Esophagus muscularis mucosa (tissue), 4 donors: ENCODE measurements around the gene PPP1R1B. TPM values are rescaled to one million over a fixed set of nuclear protein-coding genes. Genes with fewer than 3 reads are reported as not detected.

Experiments
- DNase-seq: peaks from one replicate; pipeline ENCODE4 v3.0.0-alpha.2; 2017; ENCODE audit errors: extremely low spot score
- H3K27ac ChIP-seq, 4 donors: fragments of 200-600 bp; sonication (generic); replicated peaks in 1 of 4; 1 replicate in 3 of 4; 2 replicates in 1 of 4; pipeline ENCODE4 v1.5.1; 2016 to 2019; ENCODE audit warnings: mild to moderate bottlenecking in 1 of 4
- H3K27me3 ChIP-seq, 4 donors: fragments of 200-600 bp; sonication (generic); one replicate each; pipeline versions ENCODE4 v1.5.1 to v1.6.0; 2016 to 2019
- H3K36me3 ChIP-seq, 4 donors: fragments of 200-600 bp; sonication (generic); one replicate each; pipeline ENCODE4 v1.5.1; 2016 to 2019
- H3K4me1 ChIP-seq, 4 donors: fragments of 200-600 bp; sonication (generic); one replicate each; pipeline ENCODE4 v1.5.1; 2016 to 2019
- H3K4me3 ChIP-seq, 4 donors: fragments of 200-600 bp; sonication (generic); 1 replicate in 2 of 4; 2 replicates in 2 of 4; pipeline ENCODE4 v1.5.1; 2016 to 2019; ENCODE audit warnings: mild to moderate bottlenecking in 4 of 4, moderate library complexity in 1 of 4
- H3K9me3 ChIP-seq, 4 donors: fragments of 200-600 bp; sonication (generic); 1 replicate in 3 of 4; 2 replicates in 1 of 4; pipeline ENCODE4 v1.5.1; 2016 to 2019
- CTCF ChIP-seq, 3 experiments: fragments of 200-600 bp in 2 of 3; fragments of 450-650 bp in 1 of 3; sonication (generic) in 2 of 3; IDR thresholded peaks; one replicate each; pipeline ENCODE4 v1.5.1; 2017 to 2019; ENCODE audit warnings: antibody characterized with exemption in 3 of 3, mild to moderate bottlenecking in 2 of 3, moderate library complexity in 1 of 3
- EP300 ChIP-seq: sonication (generic); formaldehyde crosslinking; IDR thresholded peaks from one replicate; pipeline ENCODE4 v1.6.1; 2017; ENCODE audit warnings: antibody characterized with exemption
- POLR2A ChIP-seq: fragments of 450-650 bp; IDR thresholded peaks from one replicate; pipeline ENCODE4 v1.6.1; 2017; ENCODE audit warnings: antibody characterized with exemption, moderate library complexity, mild to moderate bottlenecking, low read depth
- POLR2AphosphoS5 ChIP-seq, 2 donors: sonication (generic); formaldehyde crosslinking; IDR thresholded peaks; one replicate each; pipeline ENCODE4 v1.6.1; 2017; ENCODE audit warnings: antibody characterized with exemption in 2 of 2
- WGBS: methylation state at CpG from one replicate; pipeline ENCODE4 v1.1.5; 2018; 5-methylcytosine and 5-hydroxymethylcytosine counted together
- intact Hi-C: fragments of 100-400 bp; cut with DNase I; formaldehyde crosslinking; loops from one replicate; pipeline ENCODE4 v1.15.1; 2023
- total RNA-seq, 4 donors: library from RNA; depleted of rRNA; stranded (reverse); fragments of >200 nt; gene quantifications; one replicate each; pipeline versions ENCODE4 v1.1.0 to v1.2.1, GENCODE V29; 2016

The PPP1R1B gene
- total RNA-seq, 4 donors from 2014 or later, result 4.9 to 14.8 (median 9.8) TPM

GRCh38 chr17:39669897-39670735 is 43.4 kb downstream of the PPP1R1B start:
- Histone ChIP-seq H3K27me3 (peaks cover 0 to 72% (median 42%) of the 10 kb centered on the region in 4 donors), H3K27ac (no peak overlapping the region), H3K4me3 (no peak overlapping the region), H3K36me3 (peaks cover 0 to 3% (median 0%) of the 10 kb centered on the region in 4 donors), H3K9me3 (no peaks in the 10 kb centered on the region), H3K4me1 (peaks cover 45 to 58% (median 54%) of the 10 kb centered on the region in 4 donors)
- WGBS, result 85% methylated on average over 11 of the region's 23 CpGs
- intact Hi-C loops, result no loop called here
- TF ChIP-seq POLR2A (no peak), CTCF (IDR thresholded peaks at IDR 0.05) (no peak), POLR2AphosphoS5 (IDR thresholded peaks at IDR 0.05) (no peak), EP300 (no peak)
- DNase-seq, result no peak

- Histone ChIP-seq H3K27me3 (peaks cover 0 to 66% (median 40%) of the 10 kb centered on the region in 4 donors), H3K36me3 (peaks cover 0 to 1% (median 0%) of the 10 kb centered on the region in 4 donors), H3K9me3 (no peaks in the 10 kb centered on the region), H3K4me1 (peaks cover 48 to 58% (median 53%) of the 10 kb centered on the region in 4 donors), H3K27ac (no peak overlapping the region), H3K4me3 (no peak overlapping the region)
- TF ChIP-seq EP300 (no peak), POLR2AphosphoS5 (IDR thresholded peaks at IDR 0.05) (no peak), POLR2A (no peak), CTCF (IDR thresholded peaks at IDR 0.05) (no peak)
- WGBS, result 60% methylated on average over 4 of the region's 4 CpGs
- DNase-seq, result no peak
- intact Hi-C loops, result no loop called here
Observed at GRCh38 chr17:39670746-39671145, 44.0 kb downstream of the PPP1R1B start.

- WGBS, result 49% methylated on average over 19 of the region's 19 CpGs
- intact Hi-C loops, result no loop called here
- Histone ChIP-seq H3K36me3 (peaks cover 0 to 3% (median 0%) of the 10 kb centered on the region in 4 donors), H3K4me3 (no peak overlapping the region), H3K9me3 (no peaks in the 10 kb centered on the region), H3K27ac (no peak overlapping the region), H3K4me1 (peaks cover 48 to 62% (median 55%) of the 10 kb centered on the region in 4 donors), H3K27me3 (peaks cover 0 to 55% (median 32%) of the 10 kb centered on the region in 4 donors)
- TF ChIP-seq POLR2AphosphoS5 (IDR thresholded peaks at IDR 0.05), result no peak
- peak; percentile 35 to 44 (median 41) for TF ChIP-seq CTCF (IDR thresholded peaks at IDR 0.05)
- no peak for DNase-seq
Observed at GRCh38 chr17:39671651-39672521, 45.1 kb downstream of the PPP1R1B start.

GRCh38 chr17:39672522-39673334 is 46.0 kb downstream of the PPP1R1B start:
- no peak for DNase-seq
- 83% methylated on average over 10 of the region's 15 CpGs for WGBS
- Histone ChIP-seq H3K4me1 (peaks cover 48 to 58% (median 54%) of the 10 kb centered on the region in 4 donors), H3K9me3 (no peaks in the 10 kb centered on the region), H3K27ac (no peak overlapping the region), H3K4me3 (no peak overlapping the region), H3K27me3 (peaks cover 0 to 46% (median 24%) of the 10 kb centered on the region in 4 donors), H3K36me3 (peaks cover 0 to 5% (median 0%) of the 10 kb centered on the region in 4 donors)
- intact Hi-C loops, result no loop called here
- TF ChIP-seq CTCF (IDR thresholded peaks at IDR 0.05) (no peak), EP300 (no peak), POLR2AphosphoS5 (IDR thresholded peaks at IDR 0.05) (no peak), POLR2A (no peak)
